ENCODE data around the gene COMMD2. TPM values are rescaled to one million over a fixed set of nuclear protein-coding genes. Genes with fewer than 3 reads are reported as not detected.

Gene COMMD2
- total RNA-seq, 1 experiment from 2014 or later = 52.1 TPM

DNA sequence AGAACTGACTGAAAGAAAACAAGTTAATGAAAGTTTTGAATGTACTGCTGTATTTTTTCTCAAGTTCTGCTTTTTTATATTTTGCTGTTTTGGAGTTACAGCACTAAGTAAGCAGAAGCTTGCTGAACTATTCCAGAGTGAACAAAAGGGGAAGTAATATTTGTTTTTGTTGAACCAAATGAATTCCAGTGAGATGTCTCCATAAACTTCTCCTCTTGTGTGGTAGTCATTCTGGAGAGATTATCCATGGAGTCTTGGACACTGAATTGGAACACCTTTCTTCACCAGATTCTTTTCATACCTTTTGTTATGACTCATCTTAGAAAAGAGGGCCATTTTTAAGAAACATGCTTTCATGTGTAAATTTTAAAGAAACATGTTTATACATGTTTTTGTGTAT, 31.3 kb upstream of the COMMD2 start:
- Mint-ChIP-seq H3K4me1 (peaks cover 4% of the 10 kb centered on the region; the same call in 1 of the 2 replicates), H3K9me3 (no peaks in the 10 kb centered on the region), H3K27ac (no peak overlapping the region), H3K4me3 (no peak overlapping the region), H3K36me3 (no peaks in the 10 kb centered on the region), H3K27me3 (ENCODE audit: low read depth) (no peaks in the 10 kb centered on the region; the same call in none of the 2 replicates)
- DNase-seq (ENCODE audit: low spot score) (no peak), ATAC-seq (no peak)
- ChIA-PET POLR2A (no interaction called here), CTCF (interaction anchor here (1.3 kb wide), 1 partner anchor 12 kb away, joined by 3 read pairs; no protein-coding TSS in a partner anchor)
- no peak for TF ChIP-seq TCF7 (CRISPR knock-in tag; IDR thresholded peaks at IDR 0.05; ENCODE audit: low read depth)
- TF ChIP-seq, protein P1, sequence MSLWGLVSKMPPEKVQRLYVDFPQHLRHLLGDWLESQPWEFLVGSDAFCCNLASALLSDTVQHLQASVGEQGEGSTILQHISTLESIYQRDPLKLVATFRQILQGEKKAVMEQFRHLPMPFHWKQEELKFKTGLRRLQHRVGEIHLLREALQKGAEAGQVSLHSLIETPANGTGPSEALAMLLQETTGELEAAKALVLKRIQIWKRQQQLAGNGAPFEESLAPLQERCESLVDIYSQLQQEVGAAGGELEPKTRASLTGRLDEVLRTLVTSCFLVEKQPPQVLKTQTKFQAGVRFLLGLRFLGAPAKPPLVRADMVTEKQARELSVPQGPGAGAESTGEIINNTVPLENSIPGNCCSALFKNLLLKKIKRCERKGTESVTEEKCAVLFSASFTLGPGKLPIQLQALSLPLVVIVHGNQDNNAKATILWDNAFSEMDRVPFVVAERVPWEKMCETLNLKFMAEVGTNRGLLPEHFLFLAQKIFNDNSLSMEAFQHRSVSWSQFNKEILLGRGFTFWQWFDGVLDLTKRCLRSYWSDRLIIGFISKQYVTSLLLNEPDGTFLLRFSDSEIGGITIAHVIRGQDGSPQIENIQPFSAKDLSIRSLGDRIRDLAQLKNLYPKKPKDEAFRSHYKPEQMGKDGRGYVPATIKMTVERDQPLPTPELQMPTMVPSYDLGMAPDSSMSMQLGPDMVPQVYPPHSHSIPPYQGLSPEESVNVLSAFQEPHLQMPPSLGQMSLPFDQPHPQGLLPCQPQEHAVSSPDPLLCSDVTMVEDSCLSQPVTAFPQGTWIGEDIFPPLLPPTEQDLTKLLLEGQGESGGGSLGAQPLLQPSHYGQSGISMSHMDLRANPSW (CRISPR knock-in tag; conservative IDR thresholded peaks at IDR 0.05; ENCODE audit: low read depth) = no peak
- no peak for TF ChIP-seq ATF1 (CRISPR knock-in tag; IDR thresholded peaks at IDR 0.05)
- no peak for TF ChIP-seq ZNF317 (CRISPR knock-in tag; IDR thresholded peaks at IDR 0.05; ENCODE audit: borderline replicate concordance, low read depth)
- no peak for TF ChIP-seq TP53 (CRISPR knock-in tag; IDR thresholded peaks at IDR 0.05)
- TF ChIP-seq, protein P2, sequence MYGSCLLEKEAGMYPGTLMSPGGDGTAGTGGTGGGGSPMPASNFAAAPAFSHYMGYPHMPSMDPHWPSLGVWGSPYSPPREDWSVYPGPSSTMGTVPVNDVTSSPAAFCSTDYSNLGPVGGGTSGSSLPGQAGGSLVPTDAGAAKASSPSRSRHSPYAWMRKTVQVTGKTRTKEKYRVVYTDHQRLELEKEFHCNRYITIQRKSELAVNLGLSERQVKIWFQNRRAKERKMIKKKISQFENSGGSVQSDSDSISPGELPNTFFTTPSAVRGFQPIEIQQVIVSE (CRISPR knock-in tag; IDR thresholded peaks at IDR 0.05; ENCODE audit: borderline replicate concordance) = no peak
- no peak for TF ChIP-seq ZNF671 (CRISPR knock-in tag; IDR thresholded peaks at IDR 0.05)
- TF ChIP-seq GTF2I (CRISPR knock-in tag; conservative IDR thresholded peaks at IDR 0.05) = no peak
- no peak for TF ChIP-seq ELF4 (CRISPR knock-in tag; IDR thresholded peaks at IDR 0.05; ENCODE audit: low read depth)
- TF ChIP-seq ZNF138 (CRISPR knock-in tag; conservative IDR thresholded peaks at IDR 0.05) = no peak
- no peak for TF ChIP-seq E2F4 (CRISPR knock-in tag; IDR thresholded peaks at IDR 0.05; ENCODE audit: borderline replicate concordance, low read depth)
- TF ChIP-seq, protein P3, sequence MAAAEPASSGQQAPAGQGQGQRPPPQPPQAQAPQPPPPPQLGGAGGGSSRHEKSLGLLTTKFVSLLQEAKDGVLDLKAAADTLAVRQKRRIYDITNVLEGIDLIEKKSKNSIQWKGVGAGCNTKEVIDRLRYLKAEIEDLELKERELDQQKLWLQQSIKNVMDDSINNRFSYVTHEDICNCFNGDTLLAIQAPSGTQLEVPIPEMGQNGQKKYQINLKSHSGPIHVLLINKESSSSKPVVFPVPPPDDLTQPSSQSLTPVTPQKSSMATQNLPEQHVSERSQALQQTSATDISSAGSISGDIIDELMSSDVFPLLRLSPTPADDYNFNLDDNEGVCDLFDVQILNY (CRISPR knock-in tag; IDR thresholded peaks at IDR 0.05) = no peak

DNA sequence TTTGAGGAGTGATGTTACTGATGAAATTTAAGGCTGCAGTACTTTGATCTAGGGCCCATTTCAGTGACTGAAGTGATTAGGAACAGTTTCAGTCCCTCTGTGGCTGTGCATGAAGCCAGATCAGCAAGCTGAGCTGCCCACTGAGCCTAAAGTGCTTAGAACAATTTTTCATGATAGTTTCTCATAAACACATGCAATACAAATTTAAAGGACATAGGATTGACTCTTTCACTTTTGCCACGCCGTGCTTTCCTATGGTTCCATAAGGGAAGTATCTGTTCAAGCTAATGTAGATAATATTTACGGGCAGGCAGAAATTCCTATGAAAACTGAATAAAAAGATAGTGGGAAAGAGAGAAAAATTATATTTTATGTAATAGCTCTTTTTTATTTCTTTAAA, 29.5 kb upstream of the COMMD2 start:
- TF ChIP-seq ESRRA (CRISPR knock-in tag; IDR thresholded peaks at IDR 0.05; ENCODE audit: borderline replicate concordance) = no peak
- no peak for TF ChIP-seq ZNF671 (CRISPR knock-in tag; IDR thresholded peaks at IDR 0.05)
- no peak for TF ChIP-seq MXD4 (CRISPR knock-in tag; IDR thresholded peaks at IDR 0.05; ENCODE audit: borderline replicate concordance)
- TF ChIP-seq E2F4 (CRISPR knock-in tag; IDR thresholded peaks at IDR 0.05; ENCODE audit: borderline replicate concordance, low read depth) = no peak
- TF ChIP-seq, protein P4, sequence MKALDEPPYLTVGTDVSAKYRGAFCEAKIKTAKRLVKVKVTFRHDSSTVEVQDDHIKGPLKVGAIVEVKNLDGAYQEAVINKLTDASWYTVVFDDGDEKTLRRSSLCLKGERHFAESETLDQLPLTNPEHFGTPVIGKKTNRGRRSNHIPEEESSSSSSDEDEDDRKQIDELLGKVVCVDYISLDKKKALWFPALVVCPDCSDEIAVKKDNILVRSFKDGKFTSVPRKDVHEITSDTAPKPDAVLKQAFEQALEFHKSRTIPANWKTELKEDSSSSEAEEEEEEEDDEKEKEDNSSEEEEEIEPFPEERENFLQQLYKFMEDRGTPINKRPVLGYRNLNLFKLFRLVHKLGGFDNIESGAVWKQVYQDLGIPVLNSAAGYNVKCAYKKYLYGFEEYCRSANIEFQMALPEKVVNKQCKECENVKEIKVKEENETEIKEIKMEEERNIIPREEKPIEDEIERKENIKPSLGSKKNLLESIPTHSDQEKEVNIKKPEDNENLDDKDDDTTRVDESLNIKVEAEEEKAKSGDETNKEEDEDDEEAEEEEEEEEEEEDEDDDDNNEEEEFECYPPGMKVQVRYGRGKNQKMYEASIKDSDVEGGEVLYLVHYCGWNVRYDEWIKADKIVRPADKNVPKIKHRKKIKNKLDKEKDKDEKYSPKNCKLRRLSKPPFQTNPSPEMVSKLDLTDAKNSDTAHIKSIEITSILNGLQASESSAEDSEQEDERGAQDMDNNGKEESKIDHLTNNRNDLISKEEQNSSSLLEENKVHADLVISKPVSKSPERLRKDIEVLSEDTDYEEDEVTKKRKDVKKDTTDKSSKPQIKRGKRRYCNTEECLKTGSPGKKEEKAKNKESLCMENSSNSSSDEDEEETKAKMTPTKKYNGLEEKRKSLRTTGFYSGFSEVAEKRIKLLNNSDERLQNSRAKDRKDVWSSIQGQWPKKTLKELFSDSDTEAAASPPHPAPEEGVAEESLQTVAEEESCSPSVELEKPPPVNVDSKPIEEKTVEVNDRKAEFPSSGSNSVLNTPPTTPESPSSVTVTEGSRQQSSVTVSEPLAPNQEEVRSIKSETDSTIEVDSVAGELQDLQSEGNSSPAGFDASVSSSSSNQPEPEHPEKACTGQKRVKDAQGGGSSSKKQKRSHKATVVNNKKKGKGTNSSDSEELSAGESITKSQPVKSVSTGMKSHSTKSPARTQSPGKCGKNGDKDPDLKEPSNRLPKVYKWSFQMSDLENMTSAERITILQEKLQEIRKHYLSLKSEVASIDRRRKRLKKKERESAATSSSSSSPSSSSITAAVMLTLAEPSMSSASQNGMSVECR (CRISPR knock-in tag; IDR thresholded peaks at IDR 0.05; ENCODE audit: borderline replicate concordance) = no peak
- Mint-ChIP-seq H3K27me3 (ENCODE audit: low read depth) (no peaks in the 10 kb centered on the region; the same call in 1 of the 2 replicates), H3K9me3 (no peaks in the 10 kb centered on the region), H3K27ac (no peak overlapping the region), H3K4me3 (no peak overlapping the region), H3K36me3 (no peaks in the 10 kb centered on the region), H3K4me1 (peaks cover 4% of the 10 kb centered on the region; the same call in 1 of the 2 replicates)
- ChIA-PET CTCF (interaction anchor here (0.8 to 2.0 kb wide), 5 partner anchors 9 to 26 kb away, joined by 3 to 17 read pairs (median 4); no protein-coding TSS in a partner anchor), POLR2A (interaction anchor here (0.6 kb wide), 1 partner anchor 97 kb away, joined by 4 read pairs; no protein-coding TSS in a partner anchor)
- DNase-seq (ENCODE audit: low spot score) (no peak), ATAC-seq (no peak)
